Measurements from ENCODE around the gene ST7. TPM values are rescaled to one million over a fixed set of nuclear protein-coding genes. Genes with fewer than 3 reads are reported as not detected.

Gene ST7
- total and polyA plus RNA-seq, 2 experiments from 2014 or later: 31.2 to 38.5 TPM

- H4K20me1 ChIP-seq (ENCODE audit: insufficient read depth, poor library complexity, severe bottlenecking): no peaks in the 10 kb centered on the region
- H3K9me2 ChIP-seq (replicated peaks; ENCODE audit: insufficient read depth): no peaks in the 10 kb centered on the region
- DNase-seq (ENCODE audit: low spot score): no peak
- H3K27me3 ChIP-seq: no peaks in the 10 kb centered on the region
- no peaks in the 10 kb centered on the region for H3K4me1 ChIP-seq (ENCODE audit: insufficient read depth)
- no peaks in the 10 kb centered on the region for H3K79me2 ChIP-seq
- no peak overlapping the region for H2AFZ ChIP-seq
- no peak overlapping the region for H3K4me2 ChIP-seq
- TF ChIP-seq, protein P1, sequence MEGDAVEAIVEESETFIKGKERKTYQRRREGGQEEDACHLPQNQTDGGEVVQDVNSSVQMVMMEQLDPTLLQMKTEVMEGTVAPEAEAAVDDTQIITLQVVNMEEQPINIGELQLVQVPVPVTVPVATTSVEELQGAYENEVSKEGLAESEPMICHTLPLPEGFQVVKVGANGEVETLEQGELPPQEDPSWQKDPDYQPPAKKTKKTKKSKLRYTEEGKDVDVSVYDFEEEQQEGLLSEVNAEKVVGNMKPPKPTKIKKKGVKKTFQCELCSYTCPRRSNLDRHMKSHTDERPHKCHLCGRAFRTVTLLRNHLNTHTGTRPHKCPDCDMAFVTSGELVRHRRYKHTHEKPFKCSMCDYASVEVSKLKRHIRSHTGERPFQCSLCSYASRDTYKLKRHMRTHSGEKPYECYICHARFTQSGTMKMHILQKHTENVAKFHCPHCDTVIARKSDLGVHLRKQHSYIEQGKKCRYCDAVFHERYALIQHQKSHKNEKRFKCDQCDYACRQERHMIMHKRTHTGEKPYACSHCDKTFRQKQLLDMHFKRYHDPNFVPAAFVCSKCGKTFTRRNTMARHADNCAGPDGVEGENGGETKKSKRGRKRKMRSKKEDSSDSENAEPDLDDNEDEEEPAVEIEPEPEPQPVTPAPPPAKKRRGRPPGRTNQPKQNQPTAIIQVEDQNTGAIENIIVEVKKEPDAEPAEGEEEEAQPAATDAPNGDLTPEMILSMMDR (IDR thresholded peaks at IDR 0.05; ENCODE audit: poor library complexity): no peak
- no peak for TF ChIP-seq EZH2phosphoT487 (IDR thresholded peaks at IDR 0.05; ENCODE audit: low read depth, severe bottlenecking, unreplicated experiment)
- no peak for TF ChIP-seq EZH2 (IDR thresholded peaks at IDR 0.05; ENCODE audit: borderline replicate concordance)
- H3K4me3 ChIP-seq: no peak overlapping the region
- no peak overlapping the region for H3K27ac ChIP-seq
- no peaks in the 10 kb centered on the region for H3K9me3 ChIP-seq (ENCODE audit: low read depth)
- no peaks in the 10 kb centered on the region for H3K36me3 ChIP-seq (replicated peaks; ENCODE audit: insufficient read depth, low read depth)
- WGBS (ENCODE audit: low lambda C conversion rate, missing lambda C conversion rate): 75% methylated on average over 3 of the region's 3 CpGs
Observed at GRCh38 chr7:117138495-117138894, 185.2 kb downstream of the ST7 start.

GRCh38 chr7:117138981-117139380 lies 185.7 kb downstream of the ST7 start:
- H3K9me3 ChIP-seq (ENCODE audit: low read depth): no peaks in the 10 kb centered on the region
- TF ChIP-seq EZH2 (IDR thresholded peaks at IDR 0.05; ENCODE audit: borderline replicate concordance) (no peak), EZH2phosphoT487 (IDR thresholded peaks at IDR 0.05; ENCODE audit: low read depth, severe bottlenecking, unreplicated experiment) (no peak)
- TF ChIP-seq, protein P1 (IDR thresholded peaks at IDR 0.05; ENCODE audit: poor library complexity): no peak
- H3K27ac ChIP-seq: no peak overlapping the region
- no peaks in the 10 kb centered on the region for H3K27me3 ChIP-seq
- no peak overlapping the region for H3K4me2 ChIP-seq
- H3K4me1 ChIP-seq (ENCODE audit: insufficient read depth): no peaks in the 10 kb centered on the region
- no peaks in the 10 kb centered on the region for H3K36me3 ChIP-seq (replicated peaks; ENCODE audit: insufficient read depth, low read depth)
- H3K9me2 ChIP-seq (replicated peaks; ENCODE audit: insufficient read depth): no peaks in the 10 kb centered on the region
- WGBS (ENCODE audit: low lambda C conversion rate, missing lambda C conversion rate): 76% methylated on average over 1 of the region's 1 CpG
- no peak overlapping the region for H3K4me3 ChIP-seq
- H3K79me2 ChIP-seq: no peaks in the 10 kb centered on the region
- no peaks in the 10 kb centered on the region for H4K20me1 ChIP-seq (ENCODE audit: insufficient read depth, poor library complexity, severe bottlenecking)
- no peak overlapping the region for H2AFZ ChIP-seq
- no peak for DNase-seq (ENCODE audit: low spot score)

- Histone ChIP-seq H3K36me3 (replicated peaks; ENCODE audit: insufficient read depth, low read depth) (no peaks in the 10 kb centered on the region), H4K20me1 (ENCODE audit: insufficient read depth, poor library complexity, severe bottlenecking) (no peaks in the 10 kb centered on the region), H3K4me1 (ENCODE audit: insufficient read depth) (no peaks in the 10 kb centered on the region), H3K9me3 (ENCODE audit: low read depth) (no peaks in the 10 kb centered on the region), H3K27me3 (no peaks in the 10 kb centered on the region), H3K4me3 (no peak overlapping the region), H3K27ac (no peak overlapping the region), H3K79me2 (no peaks in the 10 kb centered on the region), H3K4me2 (no peak overlapping the region), H3K9me2 (replicated peaks; ENCODE audit: insufficient read depth) (no peaks in the 10 kb centered on the region), H2AFZ (no peak overlapping the region)
- 72% methylated on average over 3 of the region's 3 CpGs for WGBS (ENCODE audit: low lambda C conversion rate, missing lambda C conversion rate)
- TF ChIP-seq EZH2 (IDR thresholded peaks at IDR 0.05; ENCODE audit: borderline replicate concordance) (no peak), EZH2phosphoT487 (IDR thresholded peaks at IDR 0.05; ENCODE audit: low read depth, severe bottlenecking, unreplicated experiment) (no peak)
- TF ChIP-seq, protein P1 (IDR thresholded peaks at IDR 0.05; ENCODE audit: poor library complexity): no peak
- DNase-seq (ENCODE audit: low spot score): no peak
Observed at GRCh38 chr7:117139397-117139984, 186.2 kb downstream of the ST7 start.

Measured in hepatocyte (in vitro differentiated cells).